Stimulated activated CD8-positive, alpha-beta memory T cell treated with anti-CD3 and anti-CD28 coated beads, Interleukin-4, amount 100 ng/mL, for 24 hours (primary cell): ENCODE data around the gene CPM.

Experiments used
- DNase-seq: peaks from one replicate; pipeline ENCODE4 v3.0.0-alpha.2; 2020; ENCODE audit warnings: low read depth

The CPM gene

DNA sequence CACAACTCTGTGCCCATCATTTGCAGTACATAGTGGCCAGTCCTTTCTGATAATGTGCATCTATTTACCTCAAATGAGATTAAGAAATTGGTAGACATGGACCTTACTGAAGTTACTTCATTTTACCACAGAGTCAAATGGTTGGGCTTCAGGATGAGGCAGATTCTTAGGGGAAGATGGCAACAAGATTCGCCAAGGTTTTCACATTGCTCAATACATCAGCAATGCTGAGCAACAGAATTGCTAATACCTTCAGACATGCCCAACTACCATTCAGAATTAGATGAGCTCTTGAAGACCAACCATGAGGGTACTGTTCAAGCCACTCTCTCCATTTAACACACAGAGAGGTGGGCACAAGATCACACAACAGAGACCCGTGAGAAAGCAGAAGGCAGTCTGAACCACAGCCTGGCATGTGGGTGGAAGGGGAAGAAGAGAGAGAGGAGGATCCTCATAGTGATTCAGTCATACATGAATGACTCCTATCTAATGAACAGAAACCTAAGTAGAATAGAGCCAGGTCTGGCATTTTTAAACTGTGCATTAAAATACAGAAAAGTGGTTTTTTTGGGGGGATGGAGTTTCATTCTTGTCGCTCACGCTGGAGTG lies 28.5 kb downstream of the CPM start:
- no peak for DNase-seq

DNA sequence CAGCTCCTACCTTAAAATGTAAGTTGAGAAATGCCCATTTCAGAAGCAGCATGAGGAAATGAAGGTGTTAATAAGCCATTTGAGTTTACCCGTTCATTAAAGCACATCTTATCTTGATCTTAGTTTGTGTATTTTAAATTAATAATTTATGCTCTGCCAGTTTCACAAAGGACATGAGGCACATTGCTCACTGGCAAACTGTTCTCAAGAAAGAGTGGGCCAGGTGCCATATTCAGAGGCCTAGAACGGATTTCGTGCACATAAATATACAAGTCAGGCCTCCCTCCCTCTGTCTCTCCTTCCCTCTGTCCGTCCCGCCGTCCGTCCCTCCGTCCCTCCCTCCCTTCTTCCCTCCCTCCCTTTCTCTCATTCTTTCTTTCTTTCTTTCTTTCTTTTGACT lies 29.5 kb downstream of the CPM start:
- DNase-seq: no peak

DNA sequence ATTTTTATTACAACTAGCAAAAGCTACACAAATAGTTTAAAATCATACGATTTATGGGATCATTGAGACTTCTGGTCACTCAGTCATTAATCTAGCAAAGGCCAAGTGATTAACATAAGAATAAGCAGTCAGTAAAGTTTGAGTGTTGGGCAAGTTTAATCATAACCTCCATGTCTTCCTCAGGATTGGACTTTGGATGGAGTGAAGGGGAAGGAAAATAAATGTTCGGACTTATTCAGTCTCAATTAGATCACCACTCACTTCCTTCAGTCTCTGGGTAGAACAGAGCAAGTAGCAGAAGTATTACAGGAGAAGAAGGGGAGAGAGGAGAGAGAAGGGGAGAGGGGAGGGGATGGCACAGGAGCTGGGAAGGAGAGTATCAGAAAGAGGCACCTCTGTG lies 31.4 kb downstream of the CPM start:
- no peak for DNase-seq

DNA sequence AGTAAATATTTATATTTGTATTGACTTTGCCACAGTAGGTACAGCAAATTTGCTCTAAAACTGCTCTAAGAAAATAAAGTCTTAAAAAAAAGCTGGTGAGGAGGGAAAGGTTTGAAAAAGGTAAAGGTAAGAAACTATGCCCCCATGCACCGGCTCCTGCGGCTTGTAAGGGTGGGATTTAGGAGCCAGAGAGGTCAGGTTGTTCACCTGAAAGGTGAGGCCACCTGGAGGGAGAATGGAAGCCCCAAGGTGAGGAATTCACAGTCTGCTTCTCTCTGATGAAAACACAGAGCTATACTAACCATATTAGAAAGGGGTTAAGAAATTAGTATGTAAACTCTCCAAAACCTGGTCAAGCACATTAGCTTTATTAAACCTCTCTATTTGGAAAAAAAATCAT lies 31.8 kb downstream of the CPM start:
- DNase-seq: no peak

DNA sequence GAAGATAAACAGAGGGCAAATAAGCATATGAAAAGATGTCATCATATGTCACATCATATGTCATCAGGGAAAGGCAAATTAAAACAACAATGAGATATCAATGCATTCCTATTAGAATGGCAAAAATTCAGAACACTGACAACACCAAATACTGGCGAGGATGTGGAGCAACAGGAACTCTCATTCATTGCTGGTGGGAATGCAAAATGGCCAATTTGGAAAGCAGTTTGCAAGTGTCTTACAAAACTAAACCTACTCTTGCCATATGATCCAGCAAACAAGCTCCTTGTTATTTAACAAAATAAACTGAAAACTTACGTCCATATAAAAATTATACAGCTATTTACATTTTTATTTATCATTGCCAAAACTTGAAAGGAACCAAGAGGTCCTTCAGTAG lies 32.7 kb downstream of the CPM start:
- no peak for DNase-seq

DNA sequence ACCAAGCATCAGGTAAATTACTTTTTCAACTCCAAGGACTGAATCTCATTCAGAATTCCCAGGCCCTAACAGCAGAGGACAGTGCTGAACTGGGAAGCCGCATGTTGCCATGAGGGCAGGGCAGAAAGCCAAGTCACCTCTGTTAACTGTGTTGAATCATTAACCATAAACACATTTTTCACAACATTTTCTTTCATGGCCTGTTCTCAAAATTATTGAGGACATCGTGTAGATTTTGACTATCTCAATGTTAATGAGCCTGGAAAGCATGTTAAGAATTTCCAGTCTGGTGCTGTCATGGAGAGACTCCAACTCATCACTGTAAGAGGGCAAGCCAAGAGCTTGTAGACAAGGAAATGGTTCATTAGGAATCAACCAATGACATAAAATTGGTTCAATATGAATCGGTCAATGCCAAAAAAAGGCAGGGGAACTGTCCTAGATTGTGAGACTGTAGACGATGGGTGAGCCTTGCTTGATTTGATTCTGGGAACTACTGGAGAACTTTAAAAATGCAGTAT lies 33.7 kb downstream of the CPM start:
- DNase-seq: no peak

DNA sequence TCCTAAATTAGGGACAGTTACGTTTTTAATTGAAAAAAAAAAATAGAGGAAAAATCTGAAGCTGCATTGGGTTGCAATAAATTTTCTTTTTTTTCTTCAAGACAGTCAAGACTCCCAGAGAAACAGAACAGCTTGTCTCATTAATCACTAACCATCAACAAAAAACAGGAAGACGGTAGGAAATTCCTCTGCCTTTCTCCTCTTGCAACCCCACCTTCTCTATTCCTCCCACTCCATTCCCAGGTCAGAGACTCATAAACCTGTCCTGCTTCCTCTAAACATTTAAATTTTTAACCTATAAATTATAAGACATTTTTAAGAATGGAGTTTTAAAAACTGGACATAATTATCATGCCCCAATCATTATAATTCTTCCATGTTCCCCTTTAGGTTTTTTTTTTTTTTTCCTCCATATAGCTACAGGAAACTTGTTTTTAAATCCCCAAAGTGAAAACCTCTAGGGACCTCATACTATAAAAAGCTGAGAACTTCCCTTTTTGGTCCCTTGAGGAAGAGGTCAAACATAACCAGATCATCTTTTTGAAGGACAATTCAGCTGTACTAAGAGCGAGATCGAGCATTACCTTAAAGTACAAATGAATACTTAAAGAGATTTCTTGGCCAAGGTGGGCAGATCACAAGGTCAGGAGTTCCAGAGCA lies 36.0 kb downstream of the CPM start:
- no peak for DNase-seq

DNA sequence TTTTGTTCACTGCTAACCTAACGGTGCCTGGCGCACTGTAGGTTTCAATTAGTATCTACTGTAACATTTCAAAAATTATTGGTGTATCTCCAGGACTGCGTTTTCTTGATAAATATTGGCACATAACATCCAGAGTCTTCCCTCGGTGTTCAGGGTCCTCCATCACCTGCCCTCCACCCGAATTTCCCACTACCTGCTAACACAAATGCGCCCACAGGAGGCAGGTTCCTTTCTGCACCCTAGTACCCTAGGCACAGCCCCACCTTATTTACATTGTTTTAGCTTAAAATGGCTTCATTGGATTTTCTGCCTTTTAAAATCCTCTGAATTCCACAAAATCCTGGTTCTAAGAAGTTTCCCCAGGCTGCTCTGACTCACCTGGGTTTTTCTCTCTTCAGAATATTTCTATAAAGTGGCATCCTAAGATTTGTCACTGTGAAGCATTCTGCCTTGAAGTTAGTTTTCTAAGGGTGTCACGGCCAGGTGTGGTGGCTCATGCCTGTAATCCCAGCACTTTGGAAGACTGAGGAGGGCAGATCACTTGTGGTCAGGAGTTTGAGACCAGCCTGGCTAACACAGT lies 38.6 kb downstream of the CPM start:
- DNase-seq: no peak

DNA sequence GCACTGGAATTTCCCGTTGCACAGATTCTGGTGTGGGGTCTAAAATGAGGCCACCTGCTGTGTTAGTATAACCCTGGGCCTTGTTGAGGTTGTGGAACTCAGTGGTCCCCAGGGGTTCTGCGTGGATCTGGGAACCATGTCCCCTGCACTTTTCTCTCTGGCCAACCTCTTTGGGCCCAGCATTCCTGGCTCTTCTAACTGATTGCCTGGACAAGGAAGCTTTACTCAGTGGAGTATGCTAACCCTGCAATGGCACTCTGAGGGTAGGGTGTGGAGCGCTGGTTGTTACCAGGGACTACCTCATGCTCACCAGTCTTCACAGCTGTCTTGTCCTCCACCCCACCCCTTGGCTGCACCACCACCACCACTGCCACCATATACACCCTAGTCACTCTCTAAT lies 39.2 kb downstream of the CPM start:
- no peak for DNase-seq

DNA sequence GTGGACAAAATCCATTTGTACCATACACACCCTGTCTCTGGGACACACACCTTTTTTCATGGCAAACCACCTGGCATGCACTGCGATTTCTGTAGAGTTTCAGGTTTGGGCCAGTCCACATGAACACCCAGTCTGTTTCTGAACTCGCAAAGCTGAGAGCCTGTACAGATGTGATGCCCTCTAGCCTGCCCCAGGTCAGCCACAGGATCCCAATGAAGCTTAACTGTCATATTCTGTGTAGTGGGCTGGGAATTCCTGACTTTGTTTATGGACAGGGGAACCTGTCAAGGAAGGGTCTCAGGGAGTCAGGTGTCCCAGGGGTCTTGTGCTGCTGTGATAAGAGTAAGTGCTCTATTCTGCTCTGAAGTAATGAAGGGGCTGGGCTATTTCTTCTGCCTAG lies 39.8 kb downstream of the CPM start:
- no peak for DNase-seq

DNA sequence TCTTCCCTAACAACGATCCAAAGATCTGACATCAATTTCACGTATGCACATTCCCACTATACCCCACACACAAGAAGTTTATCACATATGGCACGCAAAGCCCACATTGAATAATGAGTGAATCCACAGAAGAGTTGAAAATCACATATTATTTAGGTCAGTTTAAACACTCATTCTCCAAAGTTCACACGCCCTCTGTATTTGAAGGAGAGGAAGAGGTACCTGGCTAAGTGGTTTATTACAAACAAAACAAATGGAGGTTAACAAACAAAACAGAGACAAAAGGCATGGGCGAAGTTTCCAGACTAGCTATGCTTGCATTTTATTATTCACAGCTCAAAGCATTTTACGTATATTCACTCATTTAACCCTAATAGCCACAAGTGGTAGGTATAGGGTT lies 41.8 kb downstream of the CPM start:
- no peak for DNase-seq

DNA sequence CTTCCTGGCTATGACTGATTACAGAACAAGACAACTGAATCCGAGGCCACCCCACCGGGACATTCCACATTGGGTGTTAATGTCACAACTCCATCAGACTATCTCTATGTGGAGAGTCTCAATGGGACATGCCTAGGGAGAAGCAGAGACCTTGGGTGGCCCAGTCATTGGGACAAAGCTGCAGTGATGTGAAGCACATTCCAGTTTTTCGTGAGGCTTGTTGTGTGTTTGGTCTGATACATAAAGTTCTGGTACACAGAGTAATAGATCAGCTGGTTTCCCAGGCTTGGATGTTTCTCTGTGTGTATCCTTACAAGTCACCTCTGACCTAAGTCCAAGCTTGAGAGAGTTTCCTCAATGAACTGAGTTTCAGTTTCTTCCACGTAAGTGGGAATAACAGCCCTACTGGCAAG lies 42.3 kb downstream of the CPM start:
- DNase-seq: no peak

DNA sequence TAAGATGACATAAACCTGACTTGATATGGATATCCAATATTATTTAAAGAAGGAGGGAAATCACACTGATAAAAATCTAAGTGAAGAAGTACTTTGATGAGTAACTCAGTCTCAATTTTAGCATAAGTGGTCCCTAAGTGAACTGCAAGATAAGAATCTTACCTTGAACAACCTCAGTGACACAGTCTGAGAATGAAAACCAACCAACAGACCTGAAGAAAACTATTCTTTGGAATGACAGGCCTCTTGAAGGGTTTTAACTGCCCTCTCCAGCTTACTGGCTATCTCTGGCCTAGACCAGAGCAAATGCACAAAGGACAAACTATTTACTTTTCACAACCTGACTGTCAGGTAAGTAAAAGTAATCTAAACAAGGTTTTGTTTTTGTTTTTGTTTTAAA lies 44.7 kb downstream of the CPM start:
- no peak for DNase-seq

DNA sequence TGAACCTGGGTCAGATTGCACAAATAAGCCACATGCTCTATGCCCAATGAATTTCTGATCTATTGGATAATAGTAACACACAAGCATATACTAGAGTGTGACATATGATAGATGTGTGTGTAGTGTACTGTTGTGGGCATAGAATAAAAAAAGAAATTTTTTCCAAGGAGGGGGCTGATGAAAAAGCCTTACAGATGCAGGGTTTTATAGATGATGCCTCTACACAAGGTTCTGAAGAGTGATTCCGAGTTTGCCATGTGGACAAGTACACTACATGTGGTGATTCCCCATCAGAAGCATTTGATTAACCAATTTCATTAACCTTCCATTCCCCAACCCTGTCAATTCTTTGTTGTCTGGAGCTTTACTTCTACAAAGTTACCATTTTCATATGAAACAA lies 45.3 kb downstream of the CPM start:
- no peak for DNase-seq

DNA sequence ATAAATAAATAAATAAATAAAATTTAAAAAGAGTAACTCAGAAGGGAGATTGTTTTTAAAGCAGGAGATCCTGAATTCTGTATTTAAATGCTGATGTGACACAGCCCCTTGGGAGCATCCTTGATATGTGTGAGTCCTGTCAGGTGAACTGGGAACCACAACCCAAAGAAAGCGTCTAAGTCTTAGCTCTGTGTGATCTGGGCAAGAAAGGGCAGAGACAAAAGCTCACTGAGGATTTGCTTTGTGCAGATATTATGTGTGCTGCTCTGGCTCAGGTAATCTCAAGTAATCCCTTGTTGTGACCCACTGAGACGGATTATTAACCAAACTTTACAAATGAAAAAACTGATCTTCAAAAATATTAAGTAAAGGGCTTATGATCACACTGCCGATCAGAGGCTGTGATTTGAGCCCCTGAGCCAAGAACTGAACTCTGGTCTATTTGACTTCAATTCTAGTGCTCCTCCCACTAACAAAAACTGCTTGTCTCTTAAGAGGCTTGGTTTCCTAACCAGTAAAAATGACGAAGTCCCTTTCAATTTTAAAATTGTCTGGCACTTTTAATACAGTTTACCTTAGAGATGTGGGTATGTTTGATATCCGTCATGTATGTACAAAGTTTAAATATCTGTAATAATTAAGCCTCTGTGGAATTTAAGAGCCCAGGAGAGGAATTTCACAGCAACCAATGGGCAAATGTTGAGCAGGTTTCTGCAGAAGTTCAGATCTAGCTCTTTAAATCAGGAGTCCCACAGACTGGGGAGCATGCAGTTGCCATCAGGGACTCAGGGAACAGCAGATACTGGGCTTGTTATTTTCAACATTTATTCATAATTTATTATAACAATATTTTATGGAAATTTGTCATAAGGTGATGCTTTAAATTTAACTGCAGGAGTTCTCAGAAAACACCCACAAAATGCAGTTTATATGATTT lies 46.1 kb downstream of the CPM start:
- DNase-seq: no peak

DNA sequence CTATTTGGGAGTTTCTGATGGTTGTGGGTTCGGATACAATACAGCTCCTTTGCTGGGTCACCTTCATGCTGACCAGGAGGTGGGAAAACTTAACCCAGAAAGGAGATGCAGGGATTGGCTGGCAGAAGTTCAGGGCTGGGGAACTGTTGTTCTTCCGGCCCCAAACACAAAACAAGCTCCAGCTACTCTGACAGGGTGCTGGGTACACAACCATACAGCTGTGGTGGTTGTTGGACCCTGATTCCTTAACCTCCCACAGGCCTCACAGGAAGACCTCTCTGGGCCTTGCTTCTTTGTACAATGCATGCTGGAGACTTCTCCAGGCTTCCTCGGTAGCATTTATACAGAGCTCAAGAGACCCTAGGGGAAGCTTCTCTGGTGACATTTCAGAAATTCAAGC lies 47.6 kb downstream of the CPM start:
- DNase-seq: no peak

DNA sequence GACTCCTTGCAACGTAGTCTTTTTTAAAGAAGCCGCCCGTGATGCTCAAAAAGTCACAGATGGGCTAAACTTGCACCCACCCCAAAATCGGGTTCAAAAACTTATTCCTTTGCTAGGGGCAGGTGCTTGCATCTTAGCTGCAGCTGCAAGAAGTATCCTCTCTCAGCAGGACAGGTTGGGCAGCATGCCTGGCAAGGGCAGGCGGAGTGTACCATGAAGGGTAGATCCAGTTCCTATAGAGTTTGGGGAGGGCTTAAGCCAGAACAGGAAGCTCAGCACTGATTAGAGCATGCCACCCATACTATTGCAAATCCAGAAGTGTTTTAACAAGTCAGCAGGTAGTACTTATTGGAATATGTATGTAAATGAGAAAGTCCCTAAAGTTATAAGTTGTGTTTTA lies 48.7 kb downstream of the CPM start:
- no peak for DNase-seq

DNA sequence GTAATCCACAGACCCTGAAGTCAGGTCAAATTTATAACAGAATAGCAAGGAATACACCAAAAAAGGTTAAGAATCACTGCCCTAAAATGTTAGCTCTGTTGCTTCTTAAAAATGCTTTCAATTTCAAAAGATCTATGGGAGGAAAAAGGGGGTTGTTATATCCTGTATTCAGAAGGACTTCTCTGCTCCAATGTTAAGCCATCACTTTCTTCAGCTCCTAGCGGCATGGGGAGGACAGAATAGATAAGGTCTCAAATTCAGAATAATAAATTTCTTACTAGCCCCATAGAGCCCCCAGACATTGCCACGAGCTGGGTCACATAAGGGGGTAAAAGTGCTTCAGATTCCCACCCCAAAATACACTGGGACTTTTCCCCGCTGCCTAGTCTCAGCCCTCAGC lies 49.8 kb downstream of the CPM start:
- DNase-seq: no peak

DNA sequence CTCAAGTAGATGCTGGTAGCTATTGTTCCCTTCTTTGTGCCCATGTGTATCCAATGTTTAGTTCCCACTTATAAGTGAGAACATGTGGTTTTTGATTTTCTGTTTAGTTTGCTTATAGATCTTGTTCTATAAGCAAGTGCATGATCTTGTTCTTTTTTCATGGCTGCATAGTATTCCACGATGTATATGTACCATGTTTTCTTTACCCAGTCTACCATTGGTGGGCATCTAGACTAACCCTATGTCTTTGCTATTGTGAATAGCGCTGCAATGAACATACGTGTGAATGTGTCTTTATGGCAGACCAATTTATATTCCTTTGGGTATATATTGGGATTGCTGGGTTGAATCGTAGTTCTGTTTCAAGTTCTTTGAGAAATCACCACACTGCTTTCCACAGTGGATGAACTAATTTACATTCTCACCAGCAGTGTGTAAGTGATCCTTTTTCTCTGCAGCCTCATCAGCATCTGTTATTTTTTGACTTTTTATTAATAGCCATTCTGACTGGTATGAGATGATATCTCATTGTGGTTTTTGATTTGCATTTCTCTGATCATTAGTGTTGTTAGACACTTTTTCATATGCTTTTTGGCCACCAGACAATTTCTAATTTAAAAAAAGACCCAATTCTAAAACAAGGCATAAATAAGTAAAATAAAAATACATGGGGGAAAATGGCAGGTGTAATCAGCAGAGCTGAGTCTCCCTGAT lies 50.6 kb downstream of the CPM start:
- DNase-seq: no peak

DNA sequence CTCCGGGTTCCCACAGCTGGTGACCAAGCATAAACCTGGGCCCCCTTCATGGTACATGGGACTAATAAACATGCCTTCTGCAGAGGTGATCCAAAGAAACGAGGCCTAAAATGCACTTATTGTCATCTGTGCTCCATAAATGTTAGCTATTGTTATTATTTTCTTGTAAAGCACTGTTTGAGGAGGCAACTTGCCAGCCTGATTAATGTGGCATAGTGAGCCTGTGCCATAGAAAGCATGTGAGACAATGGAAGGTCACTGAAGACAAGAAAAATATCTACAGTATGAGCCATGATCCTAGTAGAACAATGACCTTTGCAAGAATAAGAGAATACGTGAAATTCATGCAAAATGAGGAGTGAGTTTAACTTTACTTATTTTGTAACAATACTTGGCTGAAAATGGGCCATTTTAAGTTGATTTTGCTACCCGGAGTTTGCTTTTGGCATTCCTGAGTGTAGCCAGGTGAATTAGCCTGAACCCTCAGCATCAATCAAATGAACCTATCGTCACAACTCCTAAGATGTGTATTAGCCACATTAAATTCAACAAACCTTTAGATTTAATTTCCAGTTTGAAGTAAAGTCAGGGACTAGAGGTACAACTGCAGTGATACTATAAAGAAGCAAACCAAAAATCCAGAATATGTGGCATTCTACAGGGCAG lies 52.2 kb downstream of the CPM start:
- DNase-seq: no peak

DNA sequence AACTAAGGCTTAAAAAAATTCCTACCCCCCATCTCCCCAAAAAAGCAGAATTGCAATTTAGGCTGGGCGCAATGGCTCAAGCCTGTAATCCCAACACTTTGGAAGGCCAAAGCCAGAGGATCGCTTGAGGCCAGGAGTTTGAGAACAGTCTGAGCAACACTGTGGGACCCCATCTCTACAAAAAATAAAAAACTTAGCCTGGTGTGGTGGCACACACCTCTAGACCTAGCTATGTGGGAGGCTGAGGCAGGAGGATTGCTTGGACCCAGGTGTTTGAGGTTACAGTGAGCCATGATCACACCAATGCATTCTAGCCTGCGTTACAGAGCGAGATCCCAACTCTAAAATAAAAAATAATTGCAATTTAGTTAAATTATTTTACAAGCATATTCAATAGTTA lies 54.1 kb downstream of the CPM start:
- DNase-seq: no peak
